H9 (cell line): ENCODE results near the gene GARS1. TPM values are rescaled to one million over a fixed set of nuclear protein-coding genes. Genes with fewer than 3 reads are reported as not detected.

Source experiments
- DNase-seq: peaks from one replicate; pipeline ENCODE4 v3.0.0-alpha.2; 2017
- H2AFZ ChIP-seq: one replicate; pipeline ENCODE4 v1.6.1; 2013; ENCODE audit warnings: mild to moderate bottlenecking, low read length, control low read depth, moderate library complexity
- H2AK5ac ChIP-seq: 2 replicates; pipeline ENCODE4 v1.6.1; 2013; ENCODE audit warnings: low read length, control low read depth, mixed read lengths; ENCODE audit not compliant: insufficient read length
- H2BK120ac ChIP-seq: one replicate; pipeline ENCODE4 v1.6.1; 2013; ENCODE audit warnings: low read depth, mild to moderate bottlenecking, low read length, control low read depth, inconsistent platforms; ENCODE audit not compliant: poor library complexity, severe bottlenecking
- H2BK12ac ChIP-seq: 2 replicates; pipeline ENCODE4 v1.6.1; 2013; ENCODE audit warnings: low read length, control low read depth, mixed read lengths, low read depth; ENCODE audit not compliant: insufficient read length
- H2BK15ac ChIP-seq: 2 replicates; pipeline ENCODE4 v1.6.1; 2013; ENCODE audit warnings: low read depth, low read length, control low read depth
- H2BK20ac ChIP-seq: one replicate; pipeline ENCODE4 v1.6.1; 2013; ENCODE audit warnings: low read depth, mild to moderate bottlenecking, low read length, control low read depth, inconsistent platforms; ENCODE audit not compliant: poor library complexity, severe bottlenecking
- H2BK5ac ChIP-seq: 2 replicates; pipeline ENCODE4 v1.6.1; 2013; ENCODE audit warnings: low read length, control low read depth, mixed read lengths; ENCODE audit not compliant: insufficient read length
- H3K14ac ChIP-seq: 2 replicates; pipeline ENCODE4 v1.6.1; 2013; ENCODE audit warnings: low read length, control low read depth; ENCODE audit not compliant: insufficient read depth
- H3K18ac ChIP-seq: 2 replicates; pipeline ENCODE4 v1.6.1; 2013; ENCODE audit warnings: low read depth, mild to moderate bottlenecking, mixed read lengths, low read length, control low read depth; ENCODE audit not compliant: insufficient read length
- H3K23ac ChIP-seq: 2 replicates; pipeline ENCODE4 v1.6.1; 2013; ENCODE audit warnings: low read length, control low read depth, mixed read lengths, low read depth; ENCODE audit not compliant: insufficient read length
- H3K23me2 ChIP-seq: 2 replicates; pipeline ENCODE4 v1.6.1; 2013; ENCODE audit warnings: low read depth, mild to moderate bottlenecking, mixed read lengths, low read length, control low read depth; ENCODE audit not compliant: insufficient read length, poor library complexity, severe bottlenecking
- H3K27ac ChIP-seq: 2 replicates; pipeline ENCODE4 v1.5.1; 2013; ENCODE audit warnings: low read length, control low read depth, mixed read lengths, low read depth; ENCODE audit not compliant: insufficient read length
- H3K27me3 ChIP-seq: 2 replicates; pipeline ENCODE4 v1.6.1; 2013; ENCODE audit warnings: low read length, control low read depth, inconsistent platforms; ENCODE audit not compliant: insufficient read depth
- H3K4ac ChIP-seq: 2 replicates; pipeline ENCODE4 v1.6.1; 2013; ENCODE audit warnings: low read depth, mild to moderate bottlenecking, control low read depth, inconsistent platforms, low read length, moderate library complexity
- H3K4me1 ChIP-seq: 2 replicates; pipeline ENCODE4 v1.6.1; 2013; ENCODE audit warnings: low read length, control low read depth, inconsistent platforms; ENCODE audit not compliant: insufficient read depth
- H3K4me2 ChIP-seq: 2 replicates; pipeline ENCODE4 v1.6.1; 2013; ENCODE audit warnings: low read length, control low read depth, mixed read lengths; ENCODE audit not compliant: insufficient read length, insufficient read depth
- H3K56ac ChIP-seq: 2 replicates; pipeline ENCODE4 v1.6.1; 2013; ENCODE audit warnings: low read depth, mild to moderate bottlenecking, mixed read lengths, low read length, control low read depth; ENCODE audit not compliant: insufficient read length
- H3K79me1 ChIP-seq: 2 replicates; pipeline ENCODE4 v1.6.1; 2013; ENCODE audit warnings: low read depth, mild to moderate bottlenecking, moderate library complexity, low read length, control low read depth, inconsistent platforms; ENCODE audit not compliant: insufficient read depth, poor library complexity, severe bottlenecking
- H3K79me2 ChIP-seq: 2 replicates; pipeline ENCODE4 v1.6.1; 2013; ENCODE audit warnings: low read length, control low read depth, inconsistent platforms; ENCODE audit not compliant: insufficient read depth
- H3K9ac ChIP-seq: 2 replicates; pipeline ENCODE4 v1.6.1; 2013; ENCODE audit warnings: low read length, control low read depth, mixed read lengths; ENCODE audit not compliant: insufficient read length; ENCODE audit errors: extremely low read depth
- H3K9me3 ChIP-seq: one replicate; pipeline ENCODE4 v1.6.1; 2013; ENCODE audit warnings: low read depth, low read length, inconsistent platforms; ENCODE audit not compliant: control insufficient read depth
- H3T11ph ChIP-seq: one replicate; pipeline ENCODE4 v1.6.1; 2013; ENCODE audit warnings: mild to moderate bottlenecking, low read length, control low read depth, inconsistent platforms
- H4K20me1 ChIP-seq: one replicate; pipeline ENCODE4 v1.6.1; 2013; ENCODE audit not compliant: control insufficient read depth, insufficient read length, insufficient read depth
- H4K5ac ChIP-seq: 2 replicates; pipeline ENCODE4 v1.6.1; 2013; ENCODE audit warnings: low read depth, mild to moderate bottlenecking, mixed read lengths, low read length, control low read depth; ENCODE audit not compliant: insufficient read length
- H4K8ac ChIP-seq: replicated peaks from 2 replicates; pipeline ENCODE4 v1.6.1; 2013; ENCODE audit warnings: low read length, control low read depth, mixed read lengths, low read depth; ENCODE audit not compliant: insufficient read length
- H4K91ac ChIP-seq: 2 replicates; pipeline ENCODE4 v1.6.1; 2013; ENCODE audit warnings: low read depth, mild to moderate bottlenecking, moderate library complexity, mixed read lengths, low read length, control low read depth; ENCODE audit not compliant: insufficient read length
- H3K27ac Mint-ChIP-seq, 3 experiments: 2 replicates in 2 of 3; 3 replicates in 1 of 3; pipeline ENCODE4 v1.8.0; 2020 to 2021; ENCODE audit warnings: mixed read lengths in 3 of 3, mild to moderate bottlenecking in 1 of 3, moderate library complexity in 1 of 3
- H3K27me3 Mint-ChIP-seq: 2 replicates; pipeline ENCODE4 v1.8.0; 2021; ENCODE audit warnings: low read depth, mild to moderate bottlenecking, moderate library complexity, mixed read lengths
- H3K36me3 Mint-ChIP-seq, 3 experiments: 2 replicates in 2 of 3; 3 replicates in 1 of 3; pipeline ENCODE4 v1.8.0; 2020 to 2021; ENCODE audit warnings: low read depth in 3 of 3, mixed read lengths in 3 of 3; ENCODE audit not compliant: insufficient read depth in 1 of 3
- H3K4me1 Mint-ChIP-seq, 2 experiments: 2 replicates each; pipeline ENCODE4 v1.8.0; 2020; ENCODE audit warnings: mixed read lengths in 2 of 2
- H3K4me3 Mint-ChIP-seq, 2 experiments: 2 replicates in 1 of 2; 3 replicates in 1 of 2; pipeline ENCODE4 v1.8.0; 2020 to 2021; ENCODE audit warnings: mild to moderate bottlenecking in 2 of 2, mixed read lengths in 2 of 2, moderate library complexity in 1 of 2
- H3K9me3 Mint-ChIP-seq, 2 experiments: 2 replicates in 1 of 2; 3 replicates in 1 of 2; pipeline ENCODE4 v1.8.0; 2020; ENCODE audit warnings: mild to moderate bottlenecking in 2 of 2, mixed read lengths in 2 of 2, moderate library complexity in 1 of 2
- CTCF ChIP-seq: fragments of 200-600 bp; sonication (generic); conservative IDR thresholded peaks from 3 replicates; pipeline ENCODE4 v1.8.0; 2021; ENCODE audit warnings: antibody characterized with exemption, mild to moderate bottlenecking
- WGBS: extraction: QIAGEN DNeasy Blood & Tissue Kit; methylation state at CpG from one replicate; pipeline ENCODE4 v1.1.7; 2013; ENCODE audit warnings: missing lambda C conversion rate, low lambda C conversion rate, mixed read lengths; ENCODE audit not compliant: insufficient read length; ENCODE audit errors: extremely low coverage; 5-methylcytosine and 5-hydroxymethylcytosine counted together
- total RNA-seq: library from RNA; stranded (reverse); gene quantifications from 2 replicates; pipeline ENCODE4 v1.2.1, GENCODE V29; 2021

GARS1 gene
- total RNA-seq, 1 experiment from 2014 or later: 234 TPM

GRCh38 chr7:30617359-30617758, 22.7 kb downstream of the GARS1 start:
- Histone ChIP-seq H3K27ac (no peak overlapping the region), H3K56ac (no peak overlapping the region), H2BK12ac (no peak overlapping the region), H3K4me2 (no peak overlapping the region), H2AFZ (no peak overlapping the region), H3K4me1 (no peaks in the 10 kb centered on the region), H3K27me3 (no peaks in the 10 kb centered on the region), H2BK120ac (no peak overlapping the region), H3K4ac (no peak overlapping the region), H4K91ac (no peak overlapping the region), H2BK20ac (no peak overlapping the region), H3K79me2 (peaks cover 2% of the 10 kb centered on the region; the same call in 1 of the 2 replicates), H4K20me1 (no peaks in the 10 kb centered on the region), H3K23me2 (no peaks in the 10 kb centered on the region), H3K14ac (no peak overlapping the region), H2BK5ac (no peak overlapping the region), H3K18ac (no peak overlapping the region), H2AK5ac (no peak overlapping the region), H2BK15ac (no peak overlapping the region), H4K8ac (no peak overlapping the region), H3K79me1 (peaks cover 3% of the 10 kb centered on the region), H3K23ac (no peak overlapping the region), H4K5ac (no peak overlapping the region), H3K9ac (no peak overlapping the region), H3T11ph (no peak overlapping the region), H3K9me3 (no peaks in the 10 kb centered on the region)
- Mint-ChIP-seq H3K27ac (no peak overlapping the region; a peak in 1 of 7 replicates), H3K4me3 (no peak overlapping the region), H3K36me3 (peaks cover 62 to 90% (median 89%) of the 10 kb centered on the region in 3 experiments; a peak in 6 of 7 replicates), H3K9me3 (no peaks in the 10 kb centered on the region), H3K27me3 (no peaks in the 10 kb centered on the region), H3K4me1 (no peaks in the 10 kb centered on the region)
- TF ChIP-seq CTCF: no peak
- DNase-seq: no peak
- WGBS: no CpG with 5 or more reads among the region's 2 CpGs
